Measurements from ENCODE around the gene DMAC2L. TPM values are rescaled to one million over a fixed set of nuclear protein-coding genes. Genes with fewer than 3 reads are reported as not detected.
"Not testable (repeated sequence)": the region's sequence is repeated elsewhere in the genome, so short reads cannot be mapped to it uniquely, and the experiment has no call there.

Gene DMAC2L
- total RNA-seq, 1 donor from 2014 or later = 10.8 TPM

- no peak overlapping the region for H3K4me3 ChIP-seq (ENCODE audit: low read depth, low read length)
- H3K27me3 ChIP-seq (ENCODE audit: control insufficient read depth, insufficient read depth, low read length) = no peaks in the 10 kb centered on the region
- no peaks in the 10 kb centered on the region for H3K36me3 ChIP-seq (ENCODE audit: control insufficient read depth, insufficient read depth, low read length)
- no peak for DNase-seq (ENCODE audit: low read depth)
- FAIRE-seq = no peak
- no peak for TF ChIP-seq CTCF (IDR thresholded peaks at IDR 0.05; ENCODE audit: insufficient read depth, low read length, severe bottlenecking)
Measured at GRCh38 chr14:50357124-50357523, 45.0 kb downstream of the DMAC2L start.

GRCh38 chr14:50357753-50358395 is 45.8 kb downstream of the DMAC2L start:
- no peak for DNase-seq (ENCODE audit: low read depth)
- no peak for TF ChIP-seq CTCF (IDR thresholded peaks at IDR 0.05; ENCODE audit: insufficient read depth, low read length, severe bottlenecking)
- no peak for FAIRE-seq

DNA sequence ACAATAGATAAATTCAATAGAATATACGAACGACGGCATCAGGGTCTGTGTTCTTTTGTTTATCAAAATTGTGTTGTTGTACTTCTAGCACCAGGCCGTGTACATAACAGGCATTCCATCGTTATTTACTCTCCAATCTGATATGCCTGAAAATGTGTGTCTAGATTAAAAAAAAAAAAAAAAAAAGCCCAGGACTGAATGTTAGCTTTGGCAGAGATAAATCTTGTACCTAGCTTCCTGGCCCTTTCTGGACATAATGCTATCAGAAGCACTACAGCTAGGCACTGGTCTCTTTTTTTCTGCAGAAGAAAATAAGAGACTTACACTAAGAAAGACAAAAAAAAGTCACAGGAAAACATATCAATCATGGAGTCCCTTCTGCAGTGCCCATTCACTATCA is 47.5 kb downstream of the DMAC2L start:
- no peak for DNase-seq (ENCODE audit: low read depth)
- H3K36me3 ChIP-seq (ENCODE audit: control insufficient read depth, insufficient read depth, low read length) = no peaks in the 10 kb centered on the region
- FAIRE-seq = no peak
- TF ChIP-seq CTCF (IDR thresholded peaks at IDR 0.05; ENCODE audit: insufficient read depth, low read length, severe bottlenecking) = no peak
- no peaks in the 10 kb centered on the region for H3K27me3 ChIP-seq (ENCODE audit: control insufficient read depth, insufficient read depth, low read length)
- no peak overlapping the region for H3K4me3 ChIP-seq (ENCODE audit: low read depth, low read length)

More at GRCh38 chr14:50357753-50358395, 45.8 kb downstream of the DMAC2L start:
- no peaks in the 10 kb centered on the region for H3K27me3 ChIP-seq (ENCODE audit: control insufficient read depth, insufficient read depth, low read length)
- no peaks in the 10 kb centered on the region for H3K36me3 ChIP-seq (ENCODE audit: control insufficient read depth, insufficient read depth, low read length)
- H3K4me3 ChIP-seq (ENCODE audit: low read depth, low read length) = no peak overlapping the region

DNA sequence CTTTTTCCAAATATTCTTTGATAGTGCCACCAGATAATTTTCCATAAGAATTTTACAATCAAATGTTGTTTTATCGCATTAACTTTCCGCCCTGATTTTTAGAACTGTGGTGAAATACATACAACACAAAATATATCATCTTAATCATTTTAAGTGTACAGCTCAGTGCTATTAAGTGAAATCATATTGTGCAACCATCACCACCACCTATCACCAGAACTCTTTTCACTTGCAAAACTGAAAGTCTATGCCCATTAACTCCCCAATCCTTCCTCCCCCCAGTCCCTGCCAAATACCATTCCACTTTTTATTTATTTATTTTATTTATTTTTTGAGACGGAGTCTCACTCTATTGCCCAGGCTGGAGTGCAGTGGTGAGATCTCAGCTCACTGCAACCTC is 48.0 kb downstream of the DMAC2L start:
- FAIRE-seq = no peak
- H3K36me3 ChIP-seq (ENCODE audit: control insufficient read depth, insufficient read depth, low read length) = no peaks in the 10 kb centered on the region

DNA sequence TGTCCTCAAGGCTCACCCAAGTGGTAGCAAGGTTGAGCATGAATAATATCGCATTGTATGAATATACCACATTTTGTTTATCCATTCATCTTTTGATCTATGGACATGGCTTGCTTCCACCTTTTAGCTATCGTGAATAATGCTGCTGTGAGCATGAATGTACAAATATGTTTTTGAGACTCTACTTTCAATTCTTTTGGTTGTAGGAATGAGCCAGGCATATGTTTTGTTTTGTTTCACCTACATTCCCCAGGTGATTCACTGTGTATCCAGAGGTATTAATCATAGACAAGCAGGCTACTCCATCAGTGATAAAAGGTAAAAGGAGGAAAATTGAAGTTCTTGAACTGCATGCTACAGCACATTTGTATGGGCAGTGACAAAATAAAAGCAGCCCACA is 48.7 kb downstream of the DMAC2L start:
- FAIRE-seq (no peak), DNase-seq (ENCODE audit: low read depth) (peak; percentile 95)
- Histone ChIP-seq H3K4me3 (ENCODE audit: low read depth, low read length) (no peak overlapping the region), H3K27me3 (ENCODE audit: control insufficient read depth, insufficient read depth, low read length) (no peaks in the 10 kb centered on the region), H3K36me3 (ENCODE audit: control insufficient read depth, insufficient read depth, low read length) (no peaks in the 10 kb centered on the region)
- TF ChIP-seq CTCF (IDR thresholded peaks at IDR 0.05; ENCODE audit: insufficient read depth, low read length, severe bottlenecking) = no peak

More for the DNA sequence above, 48.0 kb downstream of the DMAC2L start:
- DNase-seq (ENCODE audit: low read depth) = no peak
- Histone ChIP-seq H3K4me3 (ENCODE audit: low read depth, low read length) (no peak overlapping the region), H3K27me3 (ENCODE audit: control insufficient read depth, insufficient read depth, low read length) (no peaks in the 10 kb centered on the region)
- no peak for TF ChIP-seq CTCF (IDR thresholded peaks at IDR 0.05; ENCODE audit: insufficient read depth, low read length, severe bottlenecking)

GRCh38 chr14:50361473-50362403 is 49.6 kb downstream of the DMAC2L start:
- DNase-seq (ENCODE audit: low read depth); H3K36me3 ChIP-seq (ENCODE audit: control insufficient read depth, insufficient read depth, low read length); H3K27me3 ChIP-seq (ENCODE audit: control insufficient read depth, insufficient read depth, low read length); FAIRE-seq; H3K4me3 ChIP-seq (ENCODE audit: low read depth, low read length): not testable (repeated sequence)

Data from bronchial epithelial cell (primary cell).